Liver (tissue), 9 donors: Measurements from ENCODE around the gene GBA2. TPM values are rescaled to one million over a fixed set of nuclear protein-coding genes. Genes with fewer than 3 reads are reported as not detected.

Experiments
- DNase-seq: peaks from one replicate; pipeline ENCODE4 v3.0.0-alpha.2; 2017; ENCODE audit warnings: low spot score
- H3K27ac ChIP-seq, 2 donors: one replicate each; pipeline ENCODE4 v1.7.0; 2013; ENCODE audit warnings: inconsistent platforms in 2 of 2, low read length in 2 of 2, control low read depth in 1 of 2, low read depth in 1 of 2, mild to moderate bottlenecking in 1 of 2
- H3K27me3 ChIP-seq, 4 donors: one replicate each; pipeline versions ENCODE4 v1.6.1 to v1.7.0; 2013; ENCODE audit warnings: low read length in 3 of 4, inconsistent platforms in 1 of 4, mild to moderate bottlenecking in 1 of 4, moderate library complexity in 1 of 4; ENCODE audit not compliant: control insufficient read depth in 4 of 4, insufficient read depth in 4 of 4
- H3K36me3 ChIP-seq, 4 donors: one replicate each; pipeline versions ENCODE4 v1.6.1 to v1.7.0; 2013; ENCODE audit warnings: low read length in 3 of 4, mild to moderate bottlenecking in 3 of 4, low read depth in 1 of 4, moderate library complexity in 1 of 4; ENCODE audit not compliant: control insufficient read depth in 4 of 4, insufficient read depth in 3 of 4
- H3K4me1 ChIP-seq, 4 donors: one replicate each; pipeline versions ENCODE4 v1.6.1 to v1.7.0; 2013; ENCODE audit warnings: low read length in 3 of 4, mild to moderate bottlenecking in 3 of 4, moderate library complexity in 1 of 4; ENCODE audit not compliant: control insufficient read depth in 4 of 4, insufficient read depth in 4 of 4
- H3K4me3 ChIP-seq, 3 donors: one replicate each; pipeline versions ENCODE4 v1.6.1 to v1.7.0; 2013; ENCODE audit warnings: low read length in 3 of 3, control low read depth in 1 of 3, low read depth in 1 of 3, mild to moderate bottlenecking in 1 of 3
- H3K9ac ChIP-seq, 2 donors: one replicate each; pipeline ENCODE4 v1.7.0; 2013; ENCODE audit warnings: low read length in 2 of 2, mild to moderate bottlenecking in 2 of 2, moderate library complexity in 2 of 2, control low read depth in 1 of 2, low read depth in 1 of 2
- H3K9me3 ChIP-seq, 4 donors: one replicate each; pipeline versions ENCODE4 v1.6.1 to v1.7.0; 2013; ENCODE audit warnings: low read length in 3 of 4; ENCODE audit not compliant: control insufficient read depth in 4 of 4
- ATF3 ChIP-seq: IDR thresholded peaks from 2 replicates; pipeline ENCODE4 v1.6.1; 2016; ENCODE audit warnings: antibody characterized with exemption
- CTCF ChIP-seq: fragments of 150-350 bp; IDR thresholded peaks from 2 replicates; pipeline ENCODE4 v1.5.1; 2017; ENCODE audit warnings: improper control_type of control experiment, low read depth, low read length; ENCODE audit not compliant: missing input control
- EGR1 ChIP-seq, 2 donors: IDR thresholded peaks; 2 replicates each; pipeline ENCODE4 v1.6.1; 2016 to 2018; ENCODE audit warnings: antibody characterized with exemption in 2 of 2, low read depth in 2 of 2
- FOXA1 ChIP-seq: IDR thresholded peaks from 2 replicates; pipeline ENCODE4 v1.6.1; 2016; ENCODE audit warnings: antibody characterized with exemption
- FOXA2 ChIP-seq: IDR thresholded peaks from 2 replicates; pipeline ENCODE4 v1.6.1; 2016; ENCODE audit warnings: antibody characterized with exemption
- GABPA ChIP-seq, 2 donors: IDR thresholded peaks in 1 of 2; conservative IDR thresholded peaks in 1 of 2; 2 replicates each; pipeline ENCODE4 v1.6.1; 2016; ENCODE audit warnings: antibody characterized with exemption in 2 of 2, mild to moderate bottlenecking in 1 of 2, moderate library complexity in 1 of 2
- HNF4A ChIP-seq, 2 donors: conservative IDR thresholded peaks; 2 replicates each; pipeline ENCODE4 v1.6.1; 2016; ENCODE audit warnings: antibody characterized with exemption in 2 of 2, mild to moderate bottlenecking in 2 of 2
- HNF4G ChIP-seq: IDR thresholded peaks from 2 replicates; pipeline ENCODE4 v1.6.1; 2016; ENCODE audit warnings: antibody characterized with exemption
- JUND ChIP-seq, 2 donors: IDR thresholded peaks; 2 replicates each; pipeline ENCODE4 v1.6.1; 2016; ENCODE audit warnings: antibody characterized with exemption in 2 of 2
- MAX ChIP-seq: IDR thresholded peaks from 2 replicates; pipeline ENCODE4 v1.6.1; 2016; ENCODE audit warnings: antibody characterized with exemption
- NR2F2 ChIP-seq: IDR thresholded peaks from 2 replicates; pipeline ENCODE4 v1.6.1; 2016; ENCODE audit warnings: antibody characterized with exemption
- RAD21 ChIP-seq, 2 donors: IDR thresholded peaks; 2 replicates each; pipeline ENCODE4 v1.6.1; 2016; ENCODE audit warnings: antibody characterized with exemption in 2 of 2, mild to moderate bottlenecking in 2 of 2
- REST ChIP-seq: IDR thresholded peaks from 2 replicates; pipeline ENCODE4 v1.6.1; 2016; ENCODE audit warnings: antibody characterized with exemption, mild to moderate bottlenecking
- RXRA ChIP-seq, 2 donors: IDR thresholded peaks; 2 replicates each; pipeline ENCODE4 v1.6.1; 2017 to 2018; ENCODE audit warnings: antibody characterized with exemption in 2 of 2, mild to moderate bottlenecking in 1 of 2
- SP1 ChIP-seq: IDR thresholded peaks from 2 replicates; pipeline ENCODE4 v1.6.1; 2018; ENCODE audit warnings: antibody characterized with exemption, mild to moderate bottlenecking
- TAF1 ChIP-seq: conservative IDR thresholded peaks from 2 replicates; pipeline ENCODE4 v1.6.1; 2016; ENCODE audit warnings: antibody characterized with exemption, mild to moderate bottlenecking
- YY1 ChIP-seq: IDR thresholded peaks from 2 replicates; pipeline ENCODE4 v1.6.1; 2016; ENCODE audit warnings: antibody characterized with exemption, mild to moderate bottlenecking
- ZBTB33 ChIP-seq: IDR thresholded peaks from 2 replicates; pipeline ENCODE4 v1.6.1; 2016; ENCODE audit warnings: antibody characterized with exemption
- WGBS: extraction: QIAGEN DNeasy Blood & Tissue Kit; methylation state at CpG from one replicate; pipeline ENCODE4 v1.1.7; 2013; 5-methylcytosine and 5-hydroxymethylcytosine counted together
- polyA plus RNA-seq, 2 donors: library from polyadenylated mRNA; stranded (reverse) in 1 of 2; unstranded in 1 of 2; fragments of 200-250 nt in 1 of 2; fragments of >200 nt in 1 of 2; fragmentation: Nextera tagmentation in 1 of 2; extraction: Ambion mirVana in 1 of 2; gene quantifications; one replicate each; pipeline versions ENCODE4 v1.2.1 to v1.2.3, GENCODE V29; 2013 to 2015
- total RNA-seq, 2 donors: library from RNA; depleted of rRNA; stranded (reverse); fragments of >200 nt; gene quantifications; one replicate each; pipeline ENCODE4 v1.2.3, GENCODE V29; 2014
- donor health status: healthy.
- donor health status: healthy.
- donor health status: healthy.
- donor health status: healthy.
- donor health status: healthy.

GBA2 gene
- total and polyA plus RNA-seq, 4 donors: 24.1 to 65.3 (median 25.8) TPM

GRCh38 chr9:35717132-35717870, 31.7 kb downstream of the GBA2 start (continued):
- no peak for TF ChIP-seq FOXA2
- no peak for TF ChIP-seq FOXA1
- TF ChIP-seq SP1: no peak
- no peak for TF ChIP-seq RAD21 (IDR thresholded peaks at IDR 0.05)
- TF ChIP-seq HNF4A (conservative IDR thresholded peaks at IDR 0.05): no peak

GRCh38 chr9:35716230-35716629, 32.8 kb downstream of the GBA2 start:
- Histone ChIP-seq H3K4me3 (no peak overlapping the region), H3K27ac (no peak overlapping the region), H3K36me3 (peaks cover 65 to 98% (median 89%) of the 10 kb centered on the region in 4 donors), H3K27me3 (no peaks in the 10 kb centered on the region), H3K4me1 (no peaks in the 10 kb centered on the region), H3K9me3 (no peaks in the 10 kb centered on the region), H3K9ac (no peak overlapping the region)
- WGBS: 94% methylated on average over 4 of the region's 4 CpGs
- no peak for DNase-seq
- TF ChIP-seq REST (no peak), RXRA (IDR thresholded peaks at IDR 0.05) (no peak), HNF4G (no peak), YY1 (no peak), EGR1 (IDR thresholded peaks at IDR 0.05; ENCODE audit: low read depth in 2 of 2) (no peak), FOXA1 (no peak), ZBTB33 (no peak), CTCF (no peak), MAX (no peak), NR2F2 (no peak), RAD21 (IDR thresholded peaks at IDR 0.05) (no peak), TAF1 (no peak), JUND (IDR thresholded peaks at IDR 0.05) (no peak), HNF4A (conservative IDR thresholded peaks at IDR 0.05) (no peak), ATF3 (no peak), FOXA2 (no peak), GABPA (IDR thresholded peaks at IDR 0.05 in 1 of 2, conservative IDR thresholded peaks at IDR 0.05 in 1 of 2) (no peak)
